ENCODE measurements around the gene KIF3C. TPM values are rescaled to one million over a fixed set of nuclear protein-coding genes. Genes with fewer than 3 reads are reported as not detected.

Gene KIF3C
- total and polyA plus RNA-seq, 2 donors (not counting 1 experiment from before 2014, with no cell fraction given), result 9.7 to 13.0 TPM

DNA sequence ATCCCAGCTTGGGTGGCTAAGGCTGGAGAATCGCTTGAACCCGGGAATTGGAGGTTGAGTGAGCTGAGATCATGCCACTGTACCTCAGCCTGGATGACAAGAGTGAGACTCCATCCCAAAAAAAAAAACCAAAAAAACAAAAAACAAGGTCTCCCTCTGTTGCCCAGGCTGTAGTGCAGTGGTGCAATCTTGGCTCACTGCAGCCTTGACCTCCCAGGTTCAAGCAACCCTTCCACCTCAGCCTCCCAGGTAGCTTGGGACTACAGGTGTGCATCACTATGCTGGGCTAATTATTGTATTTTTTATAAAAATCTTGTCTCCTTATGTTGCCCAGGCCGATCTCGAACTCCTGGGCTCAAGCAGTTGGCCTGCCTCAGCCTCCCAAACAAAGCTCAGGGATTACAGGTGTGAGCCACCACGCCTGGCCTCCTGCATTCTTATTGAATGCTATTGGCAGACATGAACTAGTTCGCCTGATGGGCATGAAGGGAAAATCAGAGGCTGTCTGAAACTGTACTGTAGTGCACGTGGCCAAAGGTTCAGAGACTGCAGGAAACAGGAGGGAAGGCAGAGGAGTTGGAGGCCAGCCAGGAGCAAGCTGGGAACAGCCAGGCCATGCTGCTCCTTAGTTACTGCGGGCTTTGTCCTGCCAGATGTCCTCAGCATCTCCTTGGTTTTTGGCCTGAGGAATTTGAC, 88.0 kb downstream of the KIF3C start:
- Histone ChIP-seq H3K4me2 (ENCODE audit: extremely low read depth, insufficient read depth, low read length) (no peak overlapping the region), H3K27me3 (ENCODE audit: control insufficient read depth, insufficient read depth, low read length) (no peaks in the 10 kb centered on the region), H3K9ac (ENCODE audit: insufficient read depth, low read length) (no peak overlapping the region), H3K79me2 (ENCODE audit: control insufficient read depth, insufficient read depth, low read length) (no peaks in the 10 kb centered on the region), H3K4me1 (ENCODE audit: control insufficient read depth, extremely low read depth, insufficient read depth, low read length) (no peaks in the 10 kb centered on the region), H3K4me3 (replicated peaks in 1 of 4; ENCODE audit: control extremely low read depth in 1 of 4, insufficient read depth in 1 of 4, low read depth in 3 of 4, low read length in 4 of 4) (no peak overlapping the region), H3K9me3 (ENCODE audit: control insufficient read depth, insufficient read depth, low read depth, low read length) (no peaks in the 10 kb centered on the region), H2AFZ (ENCODE audit: low read length) (no peak overlapping the region), H3K27ac (ENCODE audit: insufficient read depth, low read length) (no peak overlapping the region), H4K20me1 (ENCODE audit: control insufficient read depth, extremely low read depth, insufficient read depth, low read length) (no peaks in the 10 kb centered on the region), H3K36me3 (ENCODE audit: control insufficient read depth, insufficient read depth, low read length) (no peaks in the 10 kb centered on the region)
- TF ChIP-seq CTCF (conservative IDR thresholded peaks at IDR 0.05 in 1 of 2, IDR thresholded peaks at IDR 0.05 in 1 of 2; ENCODE audit: low read depth in 1 of 2, low read length in 2 of 2) (no peak), EZH2 (IDR thresholded peaks at IDR 0.05; ENCODE audit: low read length, missing control alignments) (no peak)
- DNase-seq (ENCODE audit: low read depth in 2 of 2), result peak; percentile 42 to 43

DNA sequence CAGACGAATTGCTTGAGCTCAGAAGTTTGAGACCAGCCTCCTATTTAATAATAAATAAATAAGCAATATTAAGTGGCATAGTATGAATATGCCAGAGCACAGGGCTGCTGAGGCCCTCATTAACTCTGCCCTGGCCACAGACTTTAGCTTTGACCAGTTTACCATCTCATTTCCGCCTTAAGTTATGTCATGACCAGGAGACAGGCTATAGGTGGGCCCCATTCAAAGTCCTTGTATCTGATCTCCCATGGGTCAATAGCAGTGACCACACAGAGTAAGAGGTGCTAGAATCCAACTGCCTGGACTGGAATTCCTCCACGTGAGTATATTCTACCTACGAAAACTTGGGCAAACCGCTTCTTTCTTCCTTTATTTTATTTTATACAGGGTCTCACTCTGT, 90.6 kb downstream of the KIF3C start:
- no peaks in the 10 kb centered on the region for H3K4me1 ChIP-seq (ENCODE audit: control insufficient read depth, extremely low read depth, insufficient read depth, low read length)
- no peaks in the 10 kb centered on the region for H3K27me3 ChIP-seq (ENCODE audit: control insufficient read depth, insufficient read depth, low read length)
- no peak overlapping the region for H3K4me3 ChIP-seq (replicated peaks in 1 of 4; ENCODE audit: control extremely low read depth in 1 of 4, insufficient read depth in 1 of 4, low read depth in 3 of 4, low read length in 4 of 4)
- H3K27ac ChIP-seq (ENCODE audit: insufficient read depth, low read length), result no peak overlapping the region
- no peak overlapping the region for H3K4me2 ChIP-seq (ENCODE audit: extremely low read depth, insufficient read depth, low read length)
- TF ChIP-seq CTCF (conservative IDR thresholded peaks at IDR 0.05 in 1 of 2, IDR thresholded peaks at IDR 0.05 in 1 of 2; ENCODE audit: low read depth in 1 of 2, low read length in 2 of 2) (no peak), EZH2 (IDR thresholded peaks at IDR 0.05; ENCODE audit: low read length, missing control alignments) (no peak)
- no peak overlapping the region for H2AFZ ChIP-seq (ENCODE audit: low read length)
- H3K79me2 ChIP-seq (ENCODE audit: control insufficient read depth, insufficient read depth, low read length), result no peaks in the 10 kb centered on the region
- H3K9ac ChIP-seq (ENCODE audit: insufficient read depth, low read length), result no peak overlapping the region
- no peak for DNase-seq (ENCODE audit: low read depth in 2 of 2)
- no peaks in the 10 kb centered on the region for H3K9me3 ChIP-seq (ENCODE audit: control insufficient read depth, insufficient read depth, low read depth, low read length)
- no peaks in the 10 kb centered on the region for H3K36me3 ChIP-seq (ENCODE audit: control insufficient read depth, insufficient read depth, low read length)
- H4K20me1 ChIP-seq (ENCODE audit: control insufficient read depth, extremely low read depth, insufficient read depth, low read length), result no peaks in the 10 kb centered on the region

DNA sequence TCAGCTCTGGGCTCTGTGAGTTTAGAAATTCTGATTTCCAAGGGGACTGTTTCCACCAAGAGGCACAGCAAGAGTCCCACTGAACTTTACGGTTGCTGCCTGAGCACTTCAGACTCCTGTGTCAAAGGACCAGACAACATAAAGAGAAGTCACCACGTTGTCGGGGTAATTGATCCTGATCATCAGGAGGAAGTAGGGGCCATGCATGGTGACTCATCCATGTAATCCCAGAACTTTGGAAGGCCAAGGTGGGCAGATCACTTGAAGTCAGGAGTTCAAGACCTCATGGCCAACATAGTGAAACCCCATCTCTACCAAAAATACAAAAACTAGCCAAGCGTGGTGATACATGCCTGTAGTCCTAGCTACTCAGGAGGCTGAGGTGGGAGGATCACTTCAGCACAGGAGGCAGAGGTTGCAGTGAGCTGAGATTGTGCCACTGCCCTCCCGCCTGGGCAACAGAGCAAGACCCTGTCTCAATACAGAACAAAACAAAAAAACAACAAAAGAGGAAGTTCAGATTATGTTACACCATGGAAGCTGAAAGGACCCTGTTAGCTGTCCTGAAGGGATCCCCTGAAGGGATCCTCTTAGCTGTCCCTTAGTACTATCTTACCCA, 94.6 kb downstream of the KIF3C start:
- Histone ChIP-seq H2AFZ (ENCODE audit: low read length) (no peak overlapping the region), H3K79me2 (ENCODE audit: control insufficient read depth, insufficient read depth, low read length) (no peaks in the 10 kb centered on the region), H3K9me3 (ENCODE audit: control insufficient read depth, insufficient read depth, low read depth, low read length) (no peaks in the 10 kb centered on the region), H3K27ac (ENCODE audit: insufficient read depth, low read length) (no peak overlapping the region), H3K4me3 (replicated peaks in 1 of 4; ENCODE audit: control extremely low read depth in 1 of 4, insufficient read depth in 1 of 4, low read depth in 3 of 4, low read length in 4 of 4) (no peak overlapping the region), H3K36me3 (ENCODE audit: control insufficient read depth, insufficient read depth, low read length) (no peaks in the 10 kb centered on the region), H3K27me3 (ENCODE audit: control insufficient read depth, insufficient read depth, low read length) (no peaks in the 10 kb centered on the region), H3K9ac (ENCODE audit: insufficient read depth, low read length) (no peak overlapping the region), H4K20me1 (ENCODE audit: control insufficient read depth, extremely low read depth, insufficient read depth, low read length) (no peaks in the 10 kb centered on the region), H3K4me2 (ENCODE audit: extremely low read depth, insufficient read depth, low read length) (no peak overlapping the region), H3K4me1 (ENCODE audit: control insufficient read depth, extremely low read depth, insufficient read depth, low read length) (no peaks in the 10 kb centered on the region)
- TF ChIP-seq EZH2 (IDR thresholded peaks at IDR 0.05; ENCODE audit: low read length, missing control alignments) (no peak), CTCF (conservative IDR thresholded peaks at IDR 0.05 in 1 of 2, IDR thresholded peaks at IDR 0.05 in 1 of 2; ENCODE audit: low read depth in 1 of 2, low read length in 2 of 2) (no peak)
- DNase-seq (ENCODE audit: low read depth in 2 of 2), result no peak

Data from fibroblast of lung (primary cell).